Spinal cord (tissue), 10 donors: ENCODE measurements around the gene INTS15. TPM values are rescaled to one million over a fixed set of nuclear protein-coding genes. Genes with fewer than 3 reads are reported as not detected.
A peak's percentile ranks its signal among the peaks of the same experiment; 100 is the strongest.
"Not testable (repeated sequence)": the region's sequence is repeated elsewhere in the genome, so short reads cannot be mapped to it uniquely, and the experiment has no call there.

ENCODE experiments used
- DNase-seq, 6 donors: peaks; one replicate each; pipeline versions ENCODE4 v3.0.0 to v3.0.0-alpha.2; 2013 to 2015; ENCODE audit warnings: low spot score in 6 of 6, low read depth in 4 of 6
- H3K27ac ChIP-seq: one replicate; pipeline ENCODE4 v1.5.1; 2013; ENCODE audit warnings: low read depth, low read length, control low read depth
- H3K27me3 ChIP-seq: one replicate; pipeline ENCODE4 v1.6.1; 2013; ENCODE audit warnings: low read length; ENCODE audit not compliant: control insufficient read depth, insufficient read depth
- H3K36me3 ChIP-seq: one replicate; pipeline ENCODE4 v1.6.1; 2013; ENCODE audit warnings: low read length; ENCODE audit not compliant: control insufficient read depth, insufficient read depth
- H3K4me1 ChIP-seq: one replicate; pipeline ENCODE4 v1.6.1; 2013; ENCODE audit warnings: low read length; ENCODE audit not compliant: control insufficient read depth, insufficient read depth
- H3K4me3 ChIP-seq: one replicate; pipeline ENCODE4 v1.5.1; 2013; ENCODE audit warnings: low read depth, low read length, control low read depth
- H3K9me3 ChIP-seq: one replicate; pipeline ENCODE4 v1.6.1; 2013; ENCODE audit warnings: low read length; ENCODE audit not compliant: control insufficient read depth, insufficient read depth
- WGBS: methylation state at CpG from one replicate; pipeline ENCODE4 v1.1.5; 2013; ENCODE audit warnings: missing lambda C conversion rate; ENCODE audit not compliant: insufficient coverage; 5-methylcytosine and 5-hydroxymethylcytosine counted together
- polyA plus RNA-seq, 2 donors: library from polyadenylated mRNA; unstranded; fragments of 120-200 nt; gene quantifications; one replicate each; pipeline ENCODE4 v1.2.1, GENCODE V29; 2013; ENCODE audit not compliant: insufficient read length in 2 of 2
- total RNA-seq, 2 donors: library from RNA; depleted of rRNA in 1 of 2; stranded (reverse); fragments of 120-200 nt in 1 of 2; fragments of >200 nt in 1 of 2; gene quantifications; one replicate each; pipeline versions ENCODE4 v1.2.3 to v1.2.4, GENCODE V29; 2013 to 2014
- donor health status: healthy.

Gene INTS15
- total and polyA plus RNA-seq, 4 donors = 14.0 to 57.0 (median 37.1) TPM

DNA sequence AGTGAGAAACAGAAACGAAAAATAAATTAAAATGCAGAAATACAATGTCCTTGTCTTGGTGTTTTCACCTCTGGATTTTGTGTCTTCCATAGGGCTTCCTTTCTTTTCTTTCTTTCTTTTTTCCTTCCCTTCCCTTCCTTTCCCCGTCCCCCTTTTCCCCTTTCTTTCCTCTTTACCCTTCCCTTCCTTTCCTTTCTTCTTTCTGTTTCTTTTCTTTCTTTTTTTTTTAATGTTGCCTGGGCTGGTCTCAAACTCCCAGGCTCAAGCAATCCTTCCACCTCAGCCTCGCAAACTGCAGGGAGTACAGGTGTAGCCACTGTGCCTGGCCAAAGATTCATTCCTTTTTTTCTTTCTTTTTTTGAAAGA is 34.4 kb downstream of the INTS15 start:
- H3K36me3 ChIP-seq = peaks cover 72% of the 10 kb centered on the region
- 88% methylated on average over 2 of the region's 3 CpGs for WGBS
- H3K4me1 ChIP-seq = peaks cover 6% of the 10 kb centered on the region
- H3K27me3 ChIP-seq = no peaks in the 10 kb centered on the region
- no peak overlapping the region for H3K27ac ChIP-seq
- H3K9me3 ChIP-seq = no peaks in the 10 kb centered on the region
- no peak overlapping the region for H3K4me3 ChIP-seq
- no peak for DNase-seq

DNA sequence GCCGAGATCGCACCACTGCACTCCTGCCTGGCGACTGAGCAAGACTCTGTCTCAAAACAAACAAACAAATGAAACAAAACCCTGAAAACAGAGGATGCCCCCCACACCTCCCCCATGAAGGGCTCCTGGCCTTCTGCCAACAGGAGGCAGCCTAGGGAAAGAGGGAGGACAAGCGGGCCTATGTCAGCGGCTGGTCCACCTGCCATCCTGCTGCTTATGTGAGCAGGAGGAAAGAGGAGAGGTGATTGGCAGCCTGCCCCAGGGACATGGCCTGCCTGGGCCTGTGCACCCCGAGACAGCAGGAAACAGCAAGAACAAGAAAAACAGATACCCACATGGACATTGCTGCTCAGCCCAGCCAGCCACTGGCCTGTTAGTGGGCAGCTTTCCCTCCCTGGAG is 38.2 kb downstream of the INTS15 start:
- no peak overlapping the region for H3K4me3 ChIP-seq
- no peaks in the 10 kb centered on the region for H3K27me3 ChIP-seq

DNA sequence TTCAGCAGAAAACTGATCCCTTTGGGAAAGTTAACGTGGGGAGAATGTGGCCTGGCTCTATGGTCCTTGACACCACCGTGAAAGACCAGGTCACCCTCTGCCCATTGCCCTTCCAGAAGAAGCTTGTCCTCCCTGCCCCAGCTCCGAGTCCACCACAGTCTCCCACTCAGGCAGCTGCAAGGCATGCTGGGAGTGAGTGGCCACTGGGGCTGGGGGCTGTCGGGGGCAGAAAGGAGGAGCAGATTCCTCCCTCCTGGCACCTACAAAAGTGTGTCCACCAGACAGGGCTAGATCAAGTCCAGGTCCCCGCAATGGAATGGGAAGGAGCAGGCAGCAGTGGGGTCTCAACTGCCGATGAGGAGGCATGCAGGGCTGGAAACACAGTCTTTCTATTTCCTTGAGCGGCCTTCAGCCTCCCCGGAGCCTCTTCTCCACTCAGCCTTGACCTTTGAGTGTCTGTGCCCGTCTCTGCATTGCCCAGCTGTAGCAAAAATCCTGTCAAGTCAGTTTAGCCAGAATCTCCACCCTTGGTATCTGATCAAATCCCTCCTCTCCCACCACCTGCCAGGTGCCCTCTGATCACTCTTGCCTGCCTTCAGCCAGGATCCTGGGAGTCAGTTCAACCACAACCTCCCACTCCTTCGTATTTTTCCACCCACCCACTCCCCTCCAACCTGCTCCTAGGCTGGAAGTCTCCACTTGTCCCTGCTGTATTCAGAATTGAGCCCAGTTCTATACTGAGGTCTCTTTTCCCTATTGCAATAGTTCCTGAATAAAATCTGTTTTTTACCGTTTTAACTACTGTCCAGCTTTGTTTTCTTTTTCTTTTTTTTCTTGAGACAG is 40.4 kb downstream of the INTS15 start:
- H3K4me1 ChIP-seq = peaks cover 6% of the 10 kb centered on the region
- H3K36me3 ChIP-seq = peaks cover 20% of the 10 kb centered on the region
- 86% methylated on average over 7 of the region's 11 CpGs for WGBS
- H3K27me3 ChIP-seq = no peaks in the 10 kb centered on the region
- no peaks in the 10 kb centered on the region for H3K9me3 ChIP-seq
- no peak overlapping the region for H3K27ac ChIP-seq
- no peak overlapping the region for H3K4me3 ChIP-seq
- DNase-seq = no peak

More for the DNA sequence above, 38.2 kb downstream of the INTS15 start:
- Histone ChIP-seq H3K27ac (no peak overlapping the region), H3K36me3 (peaks cover 38% of the 10 kb centered on the region), H3K9me3 (no peaks in the 10 kb centered on the region), H3K4me1 (peaks cover 6% of the 10 kb centered on the region)
- DNase-seq = no peak
- WGBS = 53% methylated on average over 6 of the region's 6 CpGs

DNA sequence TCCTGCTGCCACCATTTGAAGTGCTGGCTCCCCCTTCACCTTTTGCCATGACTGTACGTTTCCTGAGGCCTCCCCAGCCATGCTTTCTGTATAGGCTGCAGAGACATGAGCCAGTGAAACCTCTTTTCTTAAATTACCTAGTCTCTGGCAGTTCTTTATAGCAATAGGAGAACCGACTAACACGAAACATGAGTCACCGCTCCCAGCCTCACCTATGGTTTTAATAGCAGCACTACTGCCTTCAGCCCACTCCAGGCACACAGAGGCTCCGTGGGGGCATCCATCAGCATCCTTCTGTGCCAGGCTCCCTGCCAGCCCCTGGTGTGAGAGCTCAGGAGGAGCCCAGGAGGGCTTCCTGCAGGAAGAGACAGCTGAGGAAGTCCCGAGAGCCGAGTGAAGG is 41.8 kb downstream of the INTS15 start:
- Histone ChIP-seq H3K4me3 (no peak overlapping the region), H3K36me3 (peaks cover 6% of the 10 kb centered on the region), H3K27ac (no peak overlapping the region), H3K4me1 (peaks cover 12% of the 10 kb centered on the region), H3K27me3 (no peaks in the 10 kb centered on the region), H3K9me3 (no peaks in the 10 kb centered on the region)
- WGBS = 79% methylated on average over 7 of the region's 7 CpGs
- DNase-seq = no peak

DNA sequence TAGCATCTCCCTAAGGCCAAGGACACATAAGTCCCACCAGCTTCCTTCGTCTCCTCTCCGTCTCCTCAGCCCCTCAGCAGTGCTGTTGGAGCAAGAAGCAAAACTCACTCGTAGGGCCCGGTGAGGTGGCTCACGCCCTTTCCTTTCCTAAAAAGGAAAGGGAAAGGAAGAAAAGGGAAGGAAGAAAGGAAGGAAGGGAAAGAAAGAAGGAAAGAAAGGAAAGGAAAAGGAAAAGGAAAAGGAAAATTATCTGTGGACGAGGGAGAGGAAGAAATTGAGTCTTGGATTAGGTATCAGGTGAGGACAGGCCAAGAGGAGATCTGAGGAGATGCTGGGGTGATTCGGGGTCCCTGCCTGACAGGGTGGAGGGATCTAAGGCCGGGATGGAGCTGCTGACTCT is 44.2 kb downstream of the INTS15 start:
- 91% methylated on average over 4 of the region's 8 CpGs for WGBS
- H3K36me3 ChIP-seq = peaks cover 2% of the 10 kb centered on the region
- DNase-seq = no peak
- H3K4me3 ChIP-seq = no peak overlapping the region
- no peaks in the 10 kb centered on the region for H3K27me3 ChIP-seq
- H3K27ac ChIP-seq = no peak overlapping the region
- no peaks in the 10 kb centered on the region for H3K9me3 ChIP-seq
- peaks cover 22% of the 10 kb centered on the region for H3K4me1 ChIP-seq

DNA sequence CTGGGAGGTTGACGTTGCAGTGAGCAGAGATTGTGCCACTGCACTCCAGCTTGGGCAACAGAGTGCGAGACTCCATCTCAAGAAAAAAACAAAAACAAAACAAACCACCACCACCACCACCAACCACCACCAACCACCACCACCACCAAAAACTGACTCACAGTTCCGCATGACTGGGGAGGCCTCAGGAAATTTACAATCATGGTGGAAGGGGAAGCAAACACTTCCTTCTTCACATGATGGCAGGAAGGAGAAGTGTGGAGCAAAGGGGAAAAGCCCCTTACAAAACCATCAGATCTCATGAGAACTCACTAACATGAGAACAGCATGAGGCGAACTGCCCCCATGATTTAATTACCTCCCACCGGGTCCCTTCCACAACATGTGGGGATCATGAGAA is 45.1 kb downstream of the INTS15 start:
- H3K36me3 ChIP-seq = peaks cover 10% of the 10 kb centered on the region
- not testable (repeated sequence) for H3K4me3 ChIP-seq, H3K27me3 ChIP-seq, H3K27ac ChIP-seq, DNase-seq, H3K9me3 ChIP-seq
- H3K4me1 ChIP-seq = peaks cover 30% of the 10 kb centered on the region
- 80% methylated on average over 1 of the region's 5 CpGs for WGBS

DNA sequence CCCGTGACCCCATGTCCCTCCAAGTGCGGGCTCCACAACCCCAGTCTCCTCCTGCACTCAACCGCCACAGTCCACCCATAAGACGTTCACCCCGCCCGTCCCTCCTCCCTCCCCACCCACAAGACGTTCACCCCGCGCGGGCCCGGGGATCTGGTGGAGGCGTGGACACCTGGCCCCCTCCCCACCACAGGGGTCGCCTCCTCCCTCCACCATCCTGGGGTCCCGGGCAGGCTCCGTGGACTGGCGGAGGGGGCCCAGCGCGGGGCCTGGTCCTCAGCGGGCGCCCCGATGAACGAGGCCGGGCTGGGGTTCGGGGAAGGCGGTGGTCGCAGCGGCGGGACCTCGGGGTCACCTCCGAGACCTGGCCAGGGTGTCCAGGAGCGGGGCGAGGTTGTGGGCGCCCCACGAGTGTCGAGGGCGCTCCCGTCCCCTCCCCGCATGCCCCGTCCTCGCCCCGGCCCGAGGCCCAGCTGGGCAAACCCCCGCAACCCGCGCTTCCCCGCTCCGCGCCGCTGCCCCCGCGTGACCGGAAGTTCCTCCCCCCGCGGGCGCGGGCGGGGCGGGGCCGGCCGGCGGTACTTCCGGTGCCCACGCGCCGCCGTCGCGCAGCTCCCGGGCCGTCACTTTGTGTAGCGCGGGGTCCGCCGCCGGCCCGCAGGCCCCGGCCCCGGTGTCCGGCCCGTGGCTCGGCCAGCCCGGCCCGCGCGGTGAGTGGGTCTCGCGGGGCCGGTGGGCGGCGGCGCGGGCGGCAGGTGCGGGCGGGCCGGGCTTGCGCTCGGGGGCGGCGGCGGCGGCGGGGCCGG is 47.1 kb downstream of the INTS15 start, which contains the start of gene ZNF316:
Gene ZNF316 (plus strand): TSS at position 578 of the 803 bp plus-strand sequence. CDS start 5,092 bp downstream, outside the sequence.
- Histone ChIP-seq H3K9me3 (no peaks in the 10 kb centered on the region), H3K27me3 (no peaks in the 10 kb centered on the region)
- DNase-seq = peak in 5 of 6 donors; percentile 26 to 85 (median 47)

DNA sequence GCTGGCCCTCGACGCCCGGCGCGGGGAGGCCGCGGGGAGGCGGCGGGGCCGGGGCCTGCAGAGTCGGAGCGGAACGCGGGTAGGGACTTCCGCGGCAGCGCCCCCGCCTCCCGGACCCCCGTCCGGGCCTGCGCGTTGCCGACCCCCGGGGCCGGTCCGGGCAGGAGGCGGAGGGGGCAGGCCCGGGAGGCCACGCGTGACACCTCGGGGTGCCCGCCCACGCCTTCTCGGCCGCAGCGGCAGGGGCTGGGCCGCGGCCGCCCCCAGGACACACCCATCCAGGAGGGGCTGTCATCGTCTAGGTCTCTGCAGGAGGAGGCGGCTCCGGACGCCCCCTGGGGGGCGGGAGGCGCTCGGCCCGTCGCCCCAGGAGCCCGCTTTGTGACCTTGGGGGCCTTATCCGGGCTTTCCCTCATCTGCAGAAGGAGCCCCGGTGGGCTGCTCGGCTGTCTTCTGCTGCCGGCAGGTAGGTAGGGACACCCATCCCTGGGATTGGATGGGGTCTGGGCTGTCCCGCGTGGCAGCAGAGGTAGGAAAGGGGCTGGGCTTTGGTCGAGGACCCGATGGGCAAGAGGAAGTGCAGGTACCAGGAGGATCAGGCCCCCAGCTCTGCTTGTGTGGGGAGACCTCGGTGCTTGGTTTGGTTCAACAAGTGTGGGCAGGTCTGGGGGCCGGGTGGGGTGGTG is 47.9 kb downstream of the INTS15 start:
- 2% methylated on average over 60 of the region's 60 CpGs for WGBS
- DNase-seq = peak in 2 of 6 donors; percentile 21 to 24
- Histone ChIP-seq H3K9me3 (no peaks in the 10 kb centered on the region), H3K4me1 (peaks cover 30% of the 10 kb centered on the region), H3K27me3 (no peaks in the 10 kb centered on the region), H3K4me3 (peak overlapping the region; percentile 52), H3K27ac (no peak overlapping the region), H3K36me3 (peaks cover 37% of the 10 kb centered on the region)

More for the DNA sequence above, 47.1 kb downstream of the INTS15 start, which contains the start of gene ZNF316:
- Histone ChIP-seq H3K4me3 (peak within 1 kb of the TSS; percentile 62), H3K4me1 (peaks cover 30% of the 10 kb centered on the region), H3K36me3 (peaks cover 30% of the 10 kb centered on the region), H3K27ac (no peak within 1 kb of the TSS)
- under 1% methylated on average over 104 of the region's 104 CpGs for WGBS

DNA sequence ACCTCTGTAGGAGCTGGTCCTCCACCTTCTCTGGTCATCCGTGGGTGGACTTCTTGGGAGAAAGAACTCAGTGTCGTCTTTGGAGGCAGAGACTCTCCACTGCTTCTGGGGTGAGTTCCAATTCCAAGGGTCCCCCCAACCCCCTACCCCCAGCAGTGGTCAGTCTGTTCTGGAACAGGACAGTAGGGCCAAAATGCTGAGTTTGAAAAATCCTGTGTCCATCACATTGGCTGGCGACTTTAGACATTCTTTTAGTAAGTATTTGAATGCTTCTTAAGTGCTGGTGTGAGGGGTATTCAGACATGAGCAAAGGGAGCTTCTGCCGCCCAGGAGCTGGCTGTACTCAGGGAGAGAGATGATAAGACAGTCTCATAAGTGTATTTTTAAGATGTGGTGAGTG is 49.2 kb downstream of the INTS15 start:
- Histone ChIP-seq H3K36me3 (peaks cover 51% of the 10 kb centered on the region), H3K4me3 (no peak overlapping the region), H3K27ac (no peak overlapping the region), H3K4me1 (peaks cover 30% of the 10 kb centered on the region), H3K9me3 (no peaks in the 10 kb centered on the region), H3K27me3 (no peaks in the 10 kb centered on the region)
- 100% methylated on average over 2 of the region's 4 CpGs for WGBS
- DNase-seq = no peak
